ENCODE measurements around the gene CAPZB. TPM values are rescaled to one million over a fixed set of nuclear protein-coding genes. Genes with fewer than 3 reads are reported as not detected.
A peak's percentile ranks its signal among the peaks of the same experiment; 100 is the strongest.
"Not testable (repeated sequence)": the region's sequence is repeated elsewhere in the genome, so short reads cannot be mapped to it uniquely, and the experiment has no call there.

The CAPZB gene
- total RNA-seq, 1 experiment from 2014 or later = 348 TPM

DNA sequence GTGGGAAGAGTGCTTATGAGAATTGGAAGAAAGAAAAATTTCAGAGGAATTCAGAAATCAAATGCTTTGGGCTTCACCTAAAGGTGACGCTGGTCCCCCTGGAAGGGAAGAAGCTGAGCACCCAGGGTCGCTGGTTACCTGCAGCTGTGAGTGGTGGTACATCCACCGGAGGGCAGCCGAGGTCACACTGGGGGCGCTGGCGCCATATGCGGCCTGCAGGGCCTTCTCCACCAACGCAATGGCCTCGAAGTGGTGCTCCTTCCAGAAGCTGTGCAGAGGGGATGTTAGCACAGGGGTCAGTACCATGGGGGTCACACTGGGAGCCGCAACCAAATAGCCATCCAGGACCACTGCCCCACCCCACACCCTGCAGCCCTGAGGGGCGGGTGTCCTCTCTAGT is 179.5 kb downstream of the CAPZB start:
- Histone ChIP-seq H4K8ac (replicated peaks; ENCODE audit: insufficient read length, low read depth, low read length) (no peak overlapping the region), H2AK5ac (ENCODE audit: insufficient read length, low read length) (no peak overlapping the region), H3K56ac (ENCODE audit: insufficient read length, low read depth, low read length) (no peak overlapping the region), H2BK12ac (ENCODE audit: insufficient read length, low read depth, low read length) (no peak overlapping the region), H2BK15ac (ENCODE audit: low read depth, low read length) (no peak overlapping the region), H3K23me2 (ENCODE audit: insufficient read length, low read depth, low read length, poor library complexity, severe bottlenecking) (no peaks in the 10 kb centered on the region), H3K18ac (ENCODE audit: insufficient read length, low read depth, low read length) (no peak overlapping the region), H3K23ac (ENCODE audit: insufficient read length, low read depth, low read length) (no peak overlapping the region), H4K5ac (ENCODE audit: insufficient read length, low read depth, low read length) (no peak overlapping the region), H2BK5ac (ENCODE audit: insufficient read length, low read length) (no peak overlapping the region), H4K20me1 (ENCODE audit: control insufficient read depth, insufficient read depth, insufficient read length) (no peaks in the 10 kb centered on the region), H3K14ac (ENCODE audit: insufficient read depth, low read length) (no peak overlapping the region), H2AFZ (ENCODE audit: low read length) (no peak overlapping the region), H3K9ac (ENCODE audit: extremely low read depth, insufficient read length, low read length) (no peak overlapping the region), H4K91ac (ENCODE audit: insufficient read length, low read depth, low read length) (no peak overlapping the region), H3K4me2 (ENCODE audit: insufficient read depth, insufficient read length, low read length) (no peak overlapping the region), H3K27me3 (ENCODE audit: insufficient read depth, low read length) (no peaks in the 10 kb centered on the region), H3K27ac (ENCODE audit: insufficient read length, low read depth, low read length) (no peak overlapping the region), H3K4me1 (ENCODE audit: insufficient read depth, low read length) (no peaks in the 10 kb centered on the region), H3K9me3 (ENCODE audit: control insufficient read depth, low read depth, low read length) (no peaks in the 10 kb centered on the region), H3K4ac (ENCODE audit: low read depth, low read length) (no peak overlapping the region), H2BK20ac (ENCODE audit: low read depth, low read length, poor library complexity, severe bottlenecking) (no peak overlapping the region), H3K79me1 (ENCODE audit: insufficient read depth, low read depth, low read length, poor library complexity, severe bottlenecking) (no peaks in the 10 kb centered on the region), H3K79me2 (ENCODE audit: insufficient read depth, low read length) (no peaks in the 10 kb centered on the region), H2BK120ac (ENCODE audit: low read depth, low read length, poor library complexity, severe bottlenecking) (no peak overlapping the region), H3T11ph (ENCODE audit: low read length) (no peak overlapping the region)
- H3K9me3 Mint-ChIP-seq = no peaks in the 10 kb centered on the region
- peaks cover 2 to 5% of the 10 kb centered on the region in 2 experiments for H3K4me1 Mint-ChIP-seq
- no peaks in the 10 kb centered on the region; the same call in 1 of the 2 replicates for H3K27me3 Mint-ChIP-seq (ENCODE audit: low read depth)
- no peak overlapping the region for H3K27ac Mint-ChIP-seq
- no peak overlapping the region for H3K4me3 Mint-ChIP-seq
- no peak for DNase-seq
- no CpG with 5 or more reads among the region's 11 CpGs for WGBS (ENCODE audit: extremely low coverage, insufficient read length, low lambda C conversion rate)
- peaks cover 27 to 68% (median 57%) of the 10 kb centered on the region in 3 experiments for H3K36me3 Mint-ChIP-seq (ENCODE audit: insufficient read depth in 1 of 3, low read depth in 3 of 3)
- no peak for TF ChIP-seq CTCF (conservative IDR thresholded peaks at IDR 0.05)

DNA sequence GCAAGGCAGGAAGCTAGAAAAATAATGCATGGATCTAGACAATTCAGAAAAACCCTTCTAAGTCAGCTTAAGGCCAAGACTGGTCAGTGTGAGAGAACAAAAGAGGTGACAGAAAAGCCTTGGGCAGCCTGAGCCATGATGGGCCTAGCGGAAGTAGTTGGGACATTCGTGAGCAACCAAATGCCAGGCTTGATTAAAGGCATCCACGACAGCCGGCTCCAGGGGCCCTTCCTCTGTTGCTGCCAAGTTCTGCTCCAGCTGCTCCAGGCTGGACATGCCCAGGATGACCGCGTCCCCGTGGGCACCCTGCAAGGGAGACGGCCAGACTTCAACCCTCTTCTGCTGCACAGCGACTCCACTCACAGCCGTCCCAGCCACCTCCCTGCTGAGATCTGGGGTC is 181.3 kb downstream of the CAPZB start:
- peaks cover 31 to 76% (median 61%) of the 10 kb centered on the region in 3 experiments for H3K36me3 Mint-ChIP-seq (ENCODE audit: insufficient read depth in 1 of 3, low read depth in 3 of 3)
- H3K4me1 Mint-ChIP-seq = not testable (repeated sequence)

More for the DNA sequence above, 181.3 kb downstream of the CAPZB start:
- not testable (repeated sequence) for H4K20me1 ChIP-seq (ENCODE audit: control insufficient read depth, insufficient read depth, insufficient read length); H3K56ac ChIP-seq (ENCODE audit: insufficient read length, low read depth, low read length); H3K79me2 ChIP-seq (ENCODE audit: insufficient read depth, low read length); H2AFZ ChIP-seq (ENCODE audit: low read length); H3K4ac ChIP-seq (ENCODE audit: low read depth, low read length); H4K8ac ChIP-seq (replicated peaks; ENCODE audit: insufficient read length, low read depth, low read length); H3K79me1 ChIP-seq (ENCODE audit: insufficient read depth, low read depth, low read length, poor library complexity, severe bottlenecking); H2BK12ac ChIP-seq (ENCODE audit: insufficient read length, low read depth, low read length); H3K4me2 ChIP-seq (ENCODE audit: insufficient read depth, insufficient read length, low read length); H3T11ph ChIP-seq (ENCODE audit: low read length); H4K91ac ChIP-seq (ENCODE audit: insufficient read length, low read depth, low read length); H4K5ac ChIP-seq (ENCODE audit: insufficient read length, low read depth, low read length); H3K4me3 Mint-ChIP-seq; H2BK20ac ChIP-seq (ENCODE audit: low read depth, low read length, poor library complexity, severe bottlenecking); H2BK15ac ChIP-seq (ENCODE audit: low read depth, low read length); H3K23ac ChIP-seq (ENCODE audit: insufficient read length, low read depth, low read length); H3K9me3 Mint-ChIP-seq; H2AK5ac ChIP-seq (ENCODE audit: insufficient read length, low read length); DNase-seq; H3K27ac ChIP-seq (ENCODE audit: insufficient read length, low read depth, low read length); H3K27me3 Mint-ChIP-seq (ENCODE audit: low read depth); H3K14ac ChIP-seq (ENCODE audit: insufficient read depth, low read length); H2BK120ac ChIP-seq (ENCODE audit: low read depth, low read length, poor library complexity, severe bottlenecking); H3K18ac ChIP-seq (ENCODE audit: insufficient read length, low read depth, low read length); H3K27me3 ChIP-seq (ENCODE audit: insufficient read depth, low read length); H3K23me2 ChIP-seq (ENCODE audit: insufficient read length, low read depth, low read length, poor library complexity, severe bottlenecking); H3K4me1 ChIP-seq (ENCODE audit: insufficient read depth, low read length); H3K9me3 ChIP-seq (ENCODE audit: control insufficient read depth, low read depth, low read length); H3K9ac ChIP-seq (ENCODE audit: extremely low read depth, insufficient read length, low read length); H2BK5ac ChIP-seq (ENCODE audit: insufficient read length, low read length)
- H3K27ac Mint-ChIP-seq = 0 out of 7 replicates have a peak overlapping the region, but pooled peaks of 1 of the 3 experiments have one; percentile 20
- WGBS (ENCODE audit: extremely low coverage, insufficient read length, low lambda C conversion rate) = no CpG with 5 or more reads among the region's 10 CpGs

All from H9 (cell line).